H1 (cell line): Measurements from ENCODE around the gene ZCWPW2.

Source experiments
- CTCF ChIP-seq, 3 experiments: IDR thresholded peaks; 1 replicate in 2 of 3; 2 replicates in 1 of 3; pipeline versions ENCODE4 v1.5.1 to v1.6.1; 2011; ENCODE audit warnings: low read length in 3 of 3, mild to moderate bottlenecking in 3 of 3, inconsistent platforms in 2 of 3, low read depth in 1 of 3, moderate library complexity in 1 of 3; ENCODE audit not compliant: insufficient read depth in 1 of 3; ENCODE audit errors: control extremely low read depth in 1 of 3
- EP300 ChIP-seq, 2 experiments: IDR thresholded peaks; 1 replicate in 1 of 2; 2 replicates in 1 of 2; pipeline ENCODE4 v1.6.1; 2011 to 2012; ENCODE audit warnings: low read depth in 2 of 2, low read length in 2 of 2, mild to moderate bottlenecking in 2 of 2, borderline replicate concordance in 1 of 2, inconsistent platforms in 1 of 2, moderate library complexity in 1 of 2
- NRF1 ChIP-seq: IDR thresholded peaks from 2 replicates; pipeline ENCODE4 v1.6.1; 2011; ENCODE audit warnings: mild to moderate bottlenecking, low read depth, low read length, improper control_type of control experiment
- POLR2AphosphoS5 ChIP-seq: IDR thresholded peaks from 2 replicates; pipeline ENCODE4 v1.6.1; 2011; ENCODE audit warnings: low read depth, low read length
- RFX5 ChIP-seq: IDR thresholded peaks from 2 replicates; pipeline ENCODE4 v1.6.1; 2011; ENCODE audit warnings: low read depth, low read length, improper control_type of control experiment, borderline replicate concordance
- TAF1 ChIP-seq: IDR thresholded peaks from 2 replicates; pipeline ENCODE4 v1.6.1; 2011; ENCODE audit warnings: mild to moderate bottlenecking, low read depth, low read length
- TBP ChIP-seq: IDR thresholded peaks from 2 replicates; pipeline ENCODE4 v1.6.1; 2011; ENCODE audit warnings: low read depth, low read length, improper control_type of control experiment

GRCh38 chr3:28574036-28574435 is 225.5 kb downstream of the ZCWPW2 start:
- TF ChIP-seq EP300 (IDR thresholded peaks at IDR 0.05; ENCODE audit: borderline replicate concordance in 1 of 2, low read depth in 2 of 2, low read length in 2 of 2) (no peak), TBP (no peak), NRF1 (no peak), CTCF (IDR thresholded peaks at IDR 0.05; ENCODE audit: control extremely low read depth in 1 of 3, insufficient read depth in 1 of 3, low read depth in 1 of 3, low read length in 3 of 3) (no peak), TAF1 (no peak), POLR2AphosphoS5 (no peak), RFX5 (no peak)
